H1 (cell line): ENCODE measurements around the gene C1orf210.

Source experiments
- CTCF ChIP-seq, 3 experiments: IDR thresholded peaks; 1 replicate in 2 of 3; 2 replicates in 1 of 3; pipeline versions ENCODE4 v1.5.1 to v1.6.1; 2011; ENCODE audit warnings: low read length in 3 of 3, mild to moderate bottlenecking in 3 of 3, inconsistent platforms in 2 of 3, low read depth in 1 of 3, moderate library complexity in 1 of 3; ENCODE audit not compliant: insufficient read depth in 1 of 3; ENCODE audit errors: control extremely low read depth in 1 of 3
- HDAC2 ChIP-seq, 2 experiments: fragments of 300-600 bp in 1 of 2; sonication (generic) in 1 of 2; IDR thresholded peaks; 2 replicates each; pipeline ENCODE4 v1.6.1; 2011 to 2012; ENCODE audit warnings: low read depth in 2 of 2, low read length in 2 of 2, mild to moderate bottlenecking in 2 of 2, moderate library complexity in 2 of 2, borderline replicate concordance in 1 of 2, inconsistent platforms in 1 of 2
- JUND ChIP-seq: IDR thresholded peaks from 2 replicates; pipeline ENCODE4 v1.6.1; 2011; ENCODE audit warnings: mild to moderate bottlenecking, improper control_type of control experiment, low read length
- POLR2A ChIP-seq, 2 experiments: IDR thresholded peaks; 1 replicate in 1 of 2; 2 replicates in 1 of 2; pipeline ENCODE4 v1.6.1; 2011; ENCODE audit warnings: low read depth in 2 of 2, low read length in 2 of 2, mild to moderate bottlenecking in 2 of 2; ENCODE audit errors: control extremely low read depth in 1 of 2
- SP1 ChIP-seq: IDR thresholded peaks from 2 replicates; pipeline ENCODE4 v1.6.1; 2011; ENCODE audit warnings: low read depth, low read length

GRCh38 chr1:43324810-43325209, 39.4 kb upstream of the C1orf210 start:
- no peak for TF ChIP-seq JUND
- no peak for TF ChIP-seq SP1
- TF ChIP-seq POLR2A (IDR thresholded peaks at IDR 0.05; ENCODE audit: control extremely low read depth in 1 of 2, low read depth in 2 of 2, low read length in 2 of 2), result no peak
- no peak for TF ChIP-seq CTCF (IDR thresholded peaks at IDR 0.05; ENCODE audit: control extremely low read depth in 1 of 3, insufficient read depth in 1 of 3, low read depth in 1 of 3, low read length in 3 of 3)
- no peak for TF ChIP-seq HDAC2 (IDR thresholded peaks at IDR 0.05; ENCODE audit: borderline replicate concordance in 1 of 2, low read depth in 2 of 2, low read length in 2 of 2)
